Kidney (tissue), 14 donors: ENCODE results near the gene SLC4A11. TPM values are rescaled to one million over a fixed set of nuclear protein-coding genes. Genes with fewer than 3 reads are reported as not detected.
A peak's percentile ranks its signal among the peaks of the same experiment; 100 is the strongest.

ENCODE experiments used
- DNase-seq, 5 donors: peaks; one replicate each; pipeline ENCODE4 v3.0.0-alpha.2; 2013 to 2020
- FAIRE-seq: peaks from 2 replicates; lab custom pipeline; 2012; peaks lifted over from hg19 to GRCh38; lab: Jason Lieb, UNC
- H3K27ac ChIP-seq, 2 donors: one replicate each; pipeline ENCODE4 v1.7.0; 2013; ENCODE audit warnings: low read depth in 2 of 2, low read length in 2 of 2, inconsistent platforms in 1 of 2
- H3K27me3 ChIP-seq: one replicate; pipeline ENCODE4 v1.7.1; 2013; ENCODE audit warnings: low read length, inconsistent platforms; ENCODE audit not compliant: control insufficient read depth, insufficient read depth
- H3K36me3 ChIP-seq, 3 donors: one replicate each; pipeline versions ENCODE4 v1.7.0 to v1.7.1; 2013; ENCODE audit warnings: low read length in 3 of 3, control low read depth in 1 of 3, inconsistent platforms in 1 of 3; ENCODE audit not compliant: insufficient read depth in 3 of 3, control insufficient read depth in 2 of 3
- H3K4me1 ChIP-seq, 3 donors: one replicate each; pipeline versions ENCODE4 v1.7.0 to v1.7.1; 2013; ENCODE audit warnings: low read length in 3 of 3, inconsistent platforms in 1 of 3, low read depth in 1 of 3; ENCODE audit not compliant: control insufficient read depth in 2 of 3, insufficient read depth in 2 of 3
- H3K4me3 ChIP-seq, 3 donors: one replicate each; pipeline versions ENCODE4 v1.7.0 to v1.8.1; 2013; ENCODE audit warnings: low read length in 3 of 3, control low read depth in 1 of 3, inconsistent platforms in 1 of 3
- H3K9ac ChIP-seq, 3 donors: one replicate each; pipeline versions ENCODE4 v1.7.0 to v1.7.1; 2013; ENCODE audit warnings: low read length in 3 of 3, control low read depth in 1 of 3, inconsistent platforms in 1 of 3
- H3K9me3 ChIP-seq, 3 donors: one replicate each; pipeline versions ENCODE4 v1.7.0 to v1.7.1; 2013; ENCODE audit warnings: low read length in 3 of 3, control low read depth in 1 of 3, inconsistent platforms in 1 of 3; ENCODE audit not compliant: control insufficient read depth in 2 of 3, insufficient read depth in 1 of 3
- CTCF ChIP-seq: IDR thresholded peaks from 3 replicates; pipeline ENCODE4 v1.5.1; 2012; ENCODE audit warnings: mild to moderate bottlenecking, moderate library complexity, borderline replicate concordance; ENCODE audit not compliant: insufficient read depth; ENCODE audit errors: extremely low read depth
- intact Hi-C: fragments of 100-400 bp; cut with DNase I; formaldehyde crosslinking; loops from one replicate; pipeline ENCODE4 v1.11.1; 2022
- polyA plus RNA-seq: library from polyadenylated mRNA; stranded (reverse); fragments of 350-450 nt; fragmentation: Illumina TruSeq; extraction: RNeasy Lipid Tissue Mini Kit (QIAGEN cat#74804); gene quantifications from one replicate; pipeline ENCODE4 v1.2.3, GENCODE V29; 2014; ENCODE audit warnings: low read depth, low replicate concordance; ENCODE audit not compliant: insufficient read depth
- total RNA-seq: library from RNA; stranded (reverse); fragmentation: NEBNext Ultra II Directional; extraction: Animal tissue kit (Norgen Biotek cat#: 25700); gene quantifications from one replicate; pipeline ENCODE4 v1.2.1, GENCODE V29; 2021
- donor health status: control.
- donor health status: control.
- donor health status: control.
- donor health status: control.
- donor health status: control.
- donor health status: DM: yes; HTN: yes; CAD: no.
- donor health status: Normal renal cell carcinoma (clear cell type).

The SLC4A11 gene
- total and polyA plus RNA-seq, 2 donors from 2014 or later = 7.6 to 14.8 TPM

DNA sequence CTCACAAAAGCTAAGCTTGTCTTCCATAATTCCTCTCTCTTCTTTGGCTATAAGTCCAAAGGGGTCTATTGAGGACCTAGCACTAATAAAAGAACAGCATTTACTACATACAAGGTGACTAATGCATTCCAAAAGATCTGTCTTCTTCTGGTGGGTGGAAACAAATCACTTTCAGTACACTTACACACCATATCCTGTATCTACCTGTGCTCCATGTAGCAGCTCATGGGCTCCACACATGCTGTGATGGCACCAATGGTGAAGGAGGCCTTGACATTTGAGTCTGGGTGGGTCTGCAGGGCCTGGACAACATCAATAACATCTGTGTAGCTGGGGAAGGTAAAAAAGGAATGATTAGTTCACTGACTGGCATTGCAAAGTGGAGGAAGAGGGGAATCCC lies 42.4 kb upstream of the SLC4A11 start:
- FAIRE-seq = no peak
- peaks cover 7 to 46% (median 40%) of the 10 kb centered on the region in 3 donors for H3K36me3 ChIP-seq

DNA sequence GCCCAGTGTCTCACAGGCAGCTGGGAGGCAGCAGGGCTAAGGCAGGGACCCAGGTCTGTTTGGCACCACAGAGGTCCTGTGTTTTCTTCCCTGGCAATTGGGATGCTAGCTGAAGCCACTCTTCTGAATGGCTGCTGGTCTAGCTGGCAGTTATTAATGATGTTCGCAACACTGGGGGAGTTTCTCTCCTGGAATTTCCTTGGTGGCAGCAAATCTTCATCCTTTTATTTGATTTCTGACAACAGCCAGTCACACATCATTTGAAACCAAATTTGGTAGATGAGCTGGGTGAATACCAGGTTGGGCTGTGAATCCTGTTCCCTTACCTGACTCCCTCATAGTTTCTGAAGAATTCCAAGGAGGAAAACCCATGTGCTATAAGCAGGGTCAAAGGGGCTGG lies 40.8 kb upstream of the SLC4A11 start:
- no peak for FAIRE-seq
- Histone ChIP-seq H3K36me3 (peaks cover 7 to 55% (median 38%) of the 10 kb centered on the region in 3 donors), H3K4me3 (no peak overlapping the region), H3K27me3 (no peaks in the 10 kb centered on the region), H3K4me1 (no peaks in the 10 kb centered on the region), H3K9me3 (no peaks in the 10 kb centered on the region), H3K27ac (no peak overlapping the region), H3K9ac (no peak overlapping the region)
- DNase-seq = peak in 3 of 5 donors; percentile 42 to 78 (median 69)
- TF ChIP-seq CTCF = no peak
- intact Hi-C loops = no loop called here

More for the DNA sequence above, 42.4 kb upstream of the SLC4A11 start:
- intact Hi-C loops = no loop called here
- Histone ChIP-seq H3K27me3 (no peaks in the 10 kb centered on the region), H3K4me1 (no peaks in the 10 kb centered on the region), H3K9ac (no peak overlapping the region), H3K4me3 (no peak overlapping the region), H3K27ac (no peak overlapping the region), H3K9me3 (no peaks in the 10 kb centered on the region)
- TF ChIP-seq CTCF = no peak
- no peak for DNase-seq

DNA sequence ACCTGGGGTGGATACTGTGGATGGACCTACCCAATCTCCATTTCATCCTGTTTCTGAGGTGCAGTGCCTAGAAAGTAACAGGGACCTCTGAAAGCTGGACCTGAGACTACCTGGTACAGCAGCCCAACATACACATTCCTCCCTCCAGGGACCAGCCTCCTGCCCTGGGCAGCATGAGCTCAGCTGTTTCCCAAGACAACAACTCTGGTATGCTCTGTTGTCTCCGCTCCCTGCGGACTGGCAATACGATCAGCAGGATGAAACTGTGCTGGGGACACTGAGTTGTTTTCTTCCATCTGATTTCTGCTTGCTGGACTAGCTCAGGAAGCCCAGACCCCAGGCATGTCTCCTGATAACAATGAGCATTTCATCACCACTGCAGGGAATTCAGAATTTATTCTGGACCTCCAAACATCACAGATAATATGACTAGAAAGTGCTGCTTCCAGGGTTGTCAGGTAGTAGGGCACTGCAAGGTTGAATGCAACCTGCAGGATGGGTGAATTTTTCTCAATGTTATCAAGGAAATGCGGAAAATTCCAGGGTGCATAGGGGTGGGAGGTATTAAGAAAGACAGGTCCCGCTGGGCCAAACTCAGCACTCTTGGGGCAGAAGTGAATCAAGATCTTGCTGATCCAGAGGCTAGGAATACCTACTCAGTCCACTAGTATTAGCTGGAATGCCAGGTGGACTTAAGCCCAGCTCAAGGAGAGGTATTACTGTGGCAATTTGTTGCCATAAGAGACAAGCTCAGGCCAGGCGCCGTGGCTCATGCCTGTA lies 38.9 kb upstream of the SLC4A11 start:
- no peak for DNase-seq
- H3K36me3 ChIP-seq = peaks cover 7 to 55% (median 38%) of the 10 kb centered on the region in 3 donors
- TF ChIP-seq CTCF = no peak

More for the DNA sequence above, 38.9 kb upstream of the SLC4A11 start:
- Histone ChIP-seq H3K9me3 (no peaks in the 10 kb centered on the region), H3K4me1 (no peaks in the 10 kb centered on the region), H3K9ac (no peak overlapping the region), H3K4me3 (no peak overlapping the region), H3K27ac (no peak overlapping the region), H3K27me3 (no peaks in the 10 kb centered on the region)
- FAIRE-seq = no peak
- intact Hi-C loops = no loop called here
